GM20000 (cell line): Measurements from ENCODE around the gene COL2A1.

Source experiments
- DNase-seq: peaks from one replicate; pipeline ENCODE4 v3.0.0; 2012; ENCODE audit warnings: low spot score
- TF ChIP-seq, protein P1 (sequence below): IDR thresholded peaks from 2 replicates; pipeline ENCODE4 v1.5.1; 2012; ENCODE audit warnings: mild to moderate bottlenecking, control low read depth; ENCODE audit errors: extremely low read depth, missing control alignments

COL2A1 gene

DNA sequence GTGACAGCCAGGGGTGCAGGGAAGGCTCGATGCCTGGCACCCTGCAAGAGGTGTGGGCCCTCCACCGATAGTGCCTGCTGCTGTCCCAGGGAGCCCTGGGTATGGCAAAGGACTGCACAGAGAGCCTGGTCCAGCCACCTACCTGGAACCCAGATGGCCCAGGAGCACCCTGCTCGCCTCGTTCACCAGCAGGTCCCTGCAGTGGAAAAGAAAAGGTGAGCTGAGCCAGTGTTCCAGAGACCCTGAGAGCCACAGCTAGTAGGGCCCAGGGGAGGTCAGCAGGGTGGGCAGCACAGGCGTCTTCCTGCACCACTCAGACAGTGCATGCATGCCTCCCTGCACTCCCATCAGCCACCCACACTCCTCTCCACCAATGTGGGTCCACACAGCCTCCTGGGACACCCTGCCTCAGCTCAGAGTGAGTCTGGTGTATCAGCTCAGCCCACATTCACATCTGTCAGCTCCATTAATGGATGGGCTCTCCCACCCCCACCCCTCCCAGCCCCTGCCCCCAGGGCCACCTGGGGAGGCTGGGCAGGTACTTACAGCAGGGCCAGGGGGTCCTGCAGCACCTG lies 20.6 kb downstream of the COL2A1 start:
- TF ChIP-seq, protein P1, sequence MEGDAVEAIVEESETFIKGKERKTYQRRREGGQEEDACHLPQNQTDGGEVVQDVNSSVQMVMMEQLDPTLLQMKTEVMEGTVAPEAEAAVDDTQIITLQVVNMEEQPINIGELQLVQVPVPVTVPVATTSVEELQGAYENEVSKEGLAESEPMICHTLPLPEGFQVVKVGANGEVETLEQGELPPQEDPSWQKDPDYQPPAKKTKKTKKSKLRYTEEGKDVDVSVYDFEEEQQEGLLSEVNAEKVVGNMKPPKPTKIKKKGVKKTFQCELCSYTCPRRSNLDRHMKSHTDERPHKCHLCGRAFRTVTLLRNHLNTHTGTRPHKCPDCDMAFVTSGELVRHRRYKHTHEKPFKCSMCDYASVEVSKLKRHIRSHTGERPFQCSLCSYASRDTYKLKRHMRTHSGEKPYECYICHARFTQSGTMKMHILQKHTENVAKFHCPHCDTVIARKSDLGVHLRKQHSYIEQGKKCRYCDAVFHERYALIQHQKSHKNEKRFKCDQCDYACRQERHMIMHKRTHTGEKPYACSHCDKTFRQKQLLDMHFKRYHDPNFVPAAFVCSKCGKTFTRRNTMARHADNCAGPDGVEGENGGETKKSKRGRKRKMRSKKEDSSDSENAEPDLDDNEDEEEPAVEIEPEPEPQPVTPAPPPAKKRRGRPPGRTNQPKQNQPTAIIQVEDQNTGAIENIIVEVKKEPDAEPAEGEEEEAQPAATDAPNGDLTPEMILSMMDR: no peak
- no peak for DNase-seq

DNA sequence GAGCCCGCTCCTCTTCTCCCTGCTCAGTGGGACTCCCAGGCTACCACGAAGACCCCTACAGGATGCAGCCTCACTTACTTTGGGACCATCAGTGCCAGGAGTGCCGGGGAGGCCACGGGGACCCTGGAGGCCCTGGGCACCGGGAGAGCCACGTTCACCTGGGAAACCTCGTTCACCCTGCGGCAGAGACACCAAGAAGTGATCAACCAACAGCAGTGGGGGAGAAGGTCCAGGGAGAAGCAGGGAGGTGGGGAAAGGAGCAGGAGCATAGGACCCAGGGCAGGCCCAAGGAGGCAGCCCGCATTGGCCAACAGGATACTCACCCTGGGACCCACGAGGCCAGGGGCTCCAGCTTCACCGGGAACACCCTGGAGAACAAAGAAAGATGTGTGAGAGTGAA lies 21.5 kb downstream of the COL2A1 start:
- TF ChIP-seq, protein P1: no peak
- DNase-seq: no peak

- TF ChIP-seq, protein P1: no peak
- no peak for DNase-seq
Measured at GRCh38 chr12:47982311-47982710, 22.0 kb downstream of the COL2A1 start.

DNA sequence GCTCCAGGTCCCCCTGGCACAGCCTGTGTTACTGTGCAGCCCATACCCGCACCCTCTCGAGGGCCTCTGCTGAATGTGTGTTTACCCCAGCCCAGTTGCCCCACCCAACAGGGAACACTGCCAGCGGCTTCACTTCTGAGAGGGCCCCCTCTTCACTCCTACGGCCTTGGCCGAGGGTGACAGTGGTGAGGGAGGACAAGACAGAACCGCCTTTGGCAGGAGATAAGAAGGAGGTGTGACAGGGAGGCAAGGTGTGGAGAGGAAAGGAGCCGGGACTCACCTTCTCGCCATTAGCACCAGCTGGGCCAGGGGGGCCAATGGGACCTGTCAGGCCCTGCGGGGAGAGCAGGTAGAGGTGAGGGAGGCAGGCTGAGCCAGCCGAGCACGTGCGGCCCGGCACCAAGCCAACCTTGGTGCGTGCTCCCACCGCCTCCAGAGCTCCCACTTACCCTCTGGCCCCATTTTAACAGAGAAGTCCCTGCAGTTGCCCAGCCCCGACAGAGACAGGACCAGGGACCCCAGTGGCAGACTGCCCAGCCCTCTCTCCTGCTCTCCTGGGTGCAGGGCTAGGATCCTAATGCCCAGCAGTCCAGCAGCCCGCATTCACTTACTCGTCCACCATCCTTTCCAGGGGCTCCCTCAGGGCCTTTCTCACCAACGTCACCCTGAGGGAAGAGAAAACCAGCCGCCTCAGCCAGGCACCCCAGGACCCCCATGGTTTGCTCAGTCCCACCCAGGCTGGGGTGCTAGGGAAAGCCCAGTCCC lies 22.6 kb downstream of the COL2A1 start:
- TF ChIP-seq, protein P1: no peak
- no peak for DNase-seq

DNA sequence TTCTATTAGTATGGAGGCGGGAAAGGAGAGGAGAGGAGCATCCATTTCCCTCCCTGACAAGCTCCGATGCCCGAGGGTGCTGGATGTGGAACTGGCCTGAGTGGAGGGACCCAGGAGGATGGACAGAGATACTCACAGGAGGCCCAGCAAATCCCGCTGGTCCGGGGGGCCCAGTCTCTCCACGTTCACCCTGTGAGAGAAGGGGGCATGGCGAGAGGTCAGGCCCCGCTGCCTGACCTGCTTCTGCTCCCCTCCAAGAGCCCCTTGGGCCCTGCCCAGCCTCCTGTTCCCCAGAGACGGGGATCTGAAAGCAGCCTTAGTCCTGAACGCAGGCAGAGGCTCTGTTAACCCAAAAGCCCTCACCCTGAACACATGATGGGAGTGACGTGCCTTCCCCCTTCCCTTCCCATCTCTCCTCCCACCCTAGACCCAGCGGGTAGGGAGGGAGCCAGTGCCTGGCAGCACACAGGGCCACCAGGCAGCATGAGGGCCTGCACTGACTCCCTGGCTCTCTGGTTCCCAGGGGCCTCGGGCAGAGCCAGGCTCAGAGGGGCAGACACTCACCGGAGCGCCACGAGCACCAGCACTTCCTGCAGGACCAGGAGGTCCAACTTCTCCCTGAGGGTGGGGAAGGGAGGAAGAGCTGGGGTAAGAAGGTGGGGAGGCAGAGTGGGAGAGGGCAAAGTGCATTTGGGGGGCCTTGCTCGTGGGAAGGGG lies 23.3 kb downstream of the COL2A1 start:
- TF ChIP-seq, protein P1: no peak
- no peak for DNase-seq

- DNase-seq: no peak
- TF ChIP-seq, protein P1: no peak
Measured at GRCh38 chr12:47980197-47980596, 24.1 kb downstream of the COL2A1 start.

- TF ChIP-seq, protein P1: no peak
- DNase-seq: no peak
Measured at GRCh38 chr12:47979686-47980085, 24.6 kb downstream of the COL2A1 start.
